Pancreas (tissue), 10 donors: ENCODE data around the gene CLSTN2. TPM values are rescaled to one million over a fixed set of nuclear protein-coding genes. Genes with fewer than 3 reads are reported as not detected.

Experiments used
- ATAC-seq, 4 donors: fragments of 200-7000 bp; cut with Tn5 transposase; one replicate each; pipeline versions ENCODE4 v1.8.0 to v1.9.1; 2020; ENCODE audit warnings: mild to moderate bottlenecking in 4 of 4, moderate library complexity in 4 of 4
- DNase-seq, 6 donors: peaks; one replicate each; pipeline ENCODE4 v3.0.0-alpha.2; 2020
- FAIRE-seq: peaks from 2 replicates; lab custom pipeline; 2012; peaks lifted over from hg19 to GRCh38; lab: Jason Lieb, UNC
- H3K27ac ChIP-seq, 4 donors: fragments of 200-600 bp; sonication (generic); 1 replicate in 3 of 4; 2 replicates in 1 of 4; pipeline versions ENCODE4 v1.5.0 to v1.8.0; 2020
- H3K27me3 ChIP-seq, 4 donors: fragments of 200-600 bp; one replicate each; pipeline ENCODE4 v1.8.0; 2021
- H3K36me3 ChIP-seq, 3 donors: fragments of 200-600 bp; sonication (generic) in 1 of 3; one replicate each; pipeline versions ENCODE4 v1.5.0 to v1.8.0; 2020 to 2021
- H3K4me1 ChIP-seq, 3 donors: fragments of 200-600 bp; one replicate each; pipeline ENCODE4 v1.8.0; 2021
- H3K4me3 ChIP-seq, 4 donors: fragments of 200-600 bp; sonication (generic) in 2 of 4; one replicate each; pipeline versions ENCODE4 v1.5.0 to v1.8.0; 2020 to 2021
- H3K9me3 ChIP-seq, 4 donors: fragments of 200-600 bp; one replicate each; pipeline ENCODE4 v1.8.0; 2021
- WGBS, 2 donors: extraction: QIAGEN DNeasy Blood & Tissue Kit; methylation state at CpG; one replicate each; pipeline ENCODE4 v1.1.7; 2013; 5-methylcytosine and 5-hydroxymethylcytosine counted together
- intact Hi-C, 3 donors: fragments of 100-400 bp; cut with DNase I; formaldehyde crosslinking; loops; one replicate each; pipeline versions ENCODE4 v1.11.1 to v1.14.2; 2022
- polyA plus RNA-seq, 2 donors: library from polyadenylated mRNA; stranded (reverse); fragments of 200-250 nt; gene quantifications; one replicate each; pipeline ENCODE4 v1.2.3, GENCODE V29; 2013
- total RNA-seq, 6 donors: library from RNA; stranded (reverse); fragmentation: NEBNext Ultra II Directional in 4 of 6; extraction: Animal tissue kit (Norgen Biotek cat#: 25700) in 4 of 6; gene quantifications; one replicate each; pipeline versions ENCODE4 v1.2.1 to v1.2.4, GENCODE V29; 2021 to 2023
- TF ChIP-seq, protein P1 (sequence below), 4 donors: fragments of 200-600 bp; sonication (generic) in 3 of 4; IDR thresholded peaks; one replicate each; pipeline versions ENCODE4 v1.5.0 to v1.8.0; 2021; ENCODE audit warnings: antibody characterized with exemption in 4 of 4
- donor health status: healthy with polysubstance abuse.
- donor health status: DM: no; HTN: no; CAD: no; lungs with moderate emphysema.
- donor health status: DM: no; HTN: no; CAD: no.
- donor health status: control.
- donor health status: control.
- donor health status: Bipolar disorder and iron deficiency.
- donor health status: DM: yes; HTN: yes; CAD: no.
- donor health status: DM: no; HTN: no; CAD: no.
- donor health status: DM: no; HTN: no; CAD: no.
- donor health status: DM: yes; HTN: yes; CAD: no.

CLSTN2 gene
- total and polyA plus RNA-seq, 8 donors, result 0.65 to 9.3 (median 2.9) TPM

DNA sequence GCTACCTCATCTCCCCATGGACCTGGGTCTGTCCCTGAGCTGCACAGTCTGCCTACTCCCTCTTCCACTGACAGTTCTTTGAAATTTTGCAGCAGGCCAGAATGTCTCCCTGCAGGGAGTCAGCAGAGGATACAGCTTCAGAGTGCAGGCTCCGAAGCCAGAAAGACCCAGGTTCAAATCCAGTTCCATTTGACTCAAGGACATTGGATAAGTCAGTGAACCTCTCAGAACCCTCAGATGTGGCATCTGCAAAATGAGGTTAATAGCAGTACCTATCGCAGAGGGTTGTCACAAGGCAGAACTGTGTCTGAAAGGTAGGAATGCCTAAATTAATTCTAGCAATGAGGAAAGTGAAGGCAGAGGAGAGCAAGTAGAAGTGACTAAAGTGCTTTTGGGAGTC is 498.4 kb downstream of the CLSTN2 start:
- DNase-seq (no peak), FAIRE-seq (no peak), ATAC-seq (no peak)
- TF ChIP-seq, protein P1, sequence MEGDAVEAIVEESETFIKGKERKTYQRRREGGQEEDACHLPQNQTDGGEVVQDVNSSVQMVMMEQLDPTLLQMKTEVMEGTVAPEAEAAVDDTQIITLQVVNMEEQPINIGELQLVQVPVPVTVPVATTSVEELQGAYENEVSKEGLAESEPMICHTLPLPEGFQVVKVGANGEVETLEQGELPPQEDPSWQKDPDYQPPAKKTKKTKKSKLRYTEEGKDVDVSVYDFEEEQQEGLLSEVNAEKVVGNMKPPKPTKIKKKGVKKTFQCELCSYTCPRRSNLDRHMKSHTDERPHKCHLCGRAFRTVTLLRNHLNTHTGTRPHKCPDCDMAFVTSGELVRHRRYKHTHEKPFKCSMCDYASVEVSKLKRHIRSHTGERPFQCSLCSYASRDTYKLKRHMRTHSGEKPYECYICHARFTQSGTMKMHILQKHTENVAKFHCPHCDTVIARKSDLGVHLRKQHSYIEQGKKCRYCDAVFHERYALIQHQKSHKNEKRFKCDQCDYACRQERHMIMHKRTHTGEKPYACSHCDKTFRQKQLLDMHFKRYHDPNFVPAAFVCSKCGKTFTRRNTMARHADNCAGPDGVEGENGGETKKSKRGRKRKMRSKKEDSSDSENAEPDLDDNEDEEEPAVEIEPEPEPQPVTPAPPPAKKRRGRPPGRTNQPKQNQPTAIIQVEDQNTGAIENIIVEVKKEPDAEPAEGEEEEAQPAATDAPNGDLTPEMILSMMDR (IDR thresholded peaks at IDR 0.05), result no peak
- Histone ChIP-seq H3K4me3 (no peak overlapping the region), H3K9me3 (no peaks in the 10 kb centered on the region), H3K27ac (no peak overlapping the region), H3K4me1 (no peaks in the 10 kb centered on the region), H3K36me3 (no peaks in the 10 kb centered on the region), H3K27me3 (no peaks in the 10 kb centered on the region)
- intact Hi-C loops, result no loop called here
- 89 to 91% methylated on average over 2 of the region's 2 CpGs for WGBS, 2 donors

DNA sequence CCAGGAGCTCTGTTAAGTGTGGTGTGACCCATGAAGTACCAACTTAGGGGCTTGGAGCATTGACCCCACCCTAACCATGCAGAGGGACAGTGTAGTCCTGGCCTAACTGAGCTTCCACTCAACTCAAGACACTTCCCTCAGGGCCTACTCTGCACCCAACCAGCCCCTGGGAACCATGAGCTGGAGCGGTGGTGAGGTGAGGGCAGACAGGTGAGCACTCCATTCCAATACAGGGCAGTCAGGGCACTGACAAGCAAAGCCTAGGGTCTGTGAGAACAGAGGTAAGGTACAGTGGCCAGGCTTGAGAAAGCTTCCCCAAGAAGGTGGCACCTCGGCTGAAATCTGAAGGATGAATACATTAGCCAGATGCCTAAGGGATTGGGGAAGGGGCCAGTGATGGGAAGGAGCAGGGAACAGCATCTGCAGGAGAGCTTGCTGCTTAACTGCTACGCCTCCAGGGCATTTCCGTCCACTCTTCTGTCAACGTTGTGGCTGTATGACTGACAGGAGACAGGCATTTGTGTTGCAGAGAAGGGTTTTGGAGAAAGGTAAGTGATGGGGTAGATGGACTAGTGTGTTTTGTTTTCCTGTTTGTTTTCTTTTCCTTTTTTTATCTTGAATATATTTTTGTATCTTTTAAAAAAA is 499.4 kb downstream of the CLSTN2 start:
- Histone ChIP-seq H3K27ac (no peak overlapping the region), H3K9me3 (no peaks in the 10 kb centered on the region), H3K4me3 (no peak overlapping the region), H3K36me3 (no peaks in the 10 kb centered on the region), H3K27me3 (no peaks in the 10 kb centered on the region), H3K4me1 (no peaks in the 10 kb centered on the region)
- FAIRE-seq (no peak), ATAC-seq (no peak), DNase-seq (no peak)
- intact Hi-C loops, result no loop called here
- 85 to 86% methylated on average over 5 of the region's 5 CpGs for WGBS, 2 donors
- TF ChIP-seq, protein P1 (IDR thresholded peaks at IDR 0.05), result no peak

DNA sequence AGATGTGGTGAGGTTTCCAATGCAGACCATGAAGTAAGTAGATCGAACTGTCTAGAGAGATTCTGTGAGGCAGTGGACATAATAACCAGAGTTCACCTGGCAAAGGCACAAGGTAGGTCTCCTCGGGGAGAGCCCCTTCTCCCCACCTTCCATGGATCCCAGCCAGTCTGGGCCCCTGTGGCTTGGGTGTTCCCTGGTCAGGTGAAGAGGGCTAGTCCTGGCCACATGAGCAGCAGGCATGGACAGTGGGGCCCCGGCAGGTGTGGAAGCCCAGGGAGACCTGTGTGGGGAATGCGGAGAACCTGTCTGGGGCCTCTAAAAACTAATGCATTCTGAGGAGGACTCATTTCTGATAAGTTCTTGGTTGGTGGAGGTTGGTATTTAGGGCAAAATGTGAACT is 501.4 kb downstream of the CLSTN2 start:
- ATAC-seq (no peak), DNase-seq (no peak), FAIRE-seq (no peak)
- Histone ChIP-seq H3K27me3 (no peaks in the 10 kb centered on the region), H3K4me3 (no peak overlapping the region), H3K36me3 (no peaks in the 10 kb centered on the region), H3K27ac (no peak overlapping the region), H3K4me1 (no peaks in the 10 kb centered on the region), H3K9me3 (no peaks in the 10 kb centered on the region)
- 91 to 97% methylated on average over 4 of the region's 4 CpGs for WGBS, 2 donors
- intact Hi-C loops, result no loop called here
- TF ChIP-seq, protein P1 (IDR thresholded peaks at IDR 0.05), result no peak

DNA sequence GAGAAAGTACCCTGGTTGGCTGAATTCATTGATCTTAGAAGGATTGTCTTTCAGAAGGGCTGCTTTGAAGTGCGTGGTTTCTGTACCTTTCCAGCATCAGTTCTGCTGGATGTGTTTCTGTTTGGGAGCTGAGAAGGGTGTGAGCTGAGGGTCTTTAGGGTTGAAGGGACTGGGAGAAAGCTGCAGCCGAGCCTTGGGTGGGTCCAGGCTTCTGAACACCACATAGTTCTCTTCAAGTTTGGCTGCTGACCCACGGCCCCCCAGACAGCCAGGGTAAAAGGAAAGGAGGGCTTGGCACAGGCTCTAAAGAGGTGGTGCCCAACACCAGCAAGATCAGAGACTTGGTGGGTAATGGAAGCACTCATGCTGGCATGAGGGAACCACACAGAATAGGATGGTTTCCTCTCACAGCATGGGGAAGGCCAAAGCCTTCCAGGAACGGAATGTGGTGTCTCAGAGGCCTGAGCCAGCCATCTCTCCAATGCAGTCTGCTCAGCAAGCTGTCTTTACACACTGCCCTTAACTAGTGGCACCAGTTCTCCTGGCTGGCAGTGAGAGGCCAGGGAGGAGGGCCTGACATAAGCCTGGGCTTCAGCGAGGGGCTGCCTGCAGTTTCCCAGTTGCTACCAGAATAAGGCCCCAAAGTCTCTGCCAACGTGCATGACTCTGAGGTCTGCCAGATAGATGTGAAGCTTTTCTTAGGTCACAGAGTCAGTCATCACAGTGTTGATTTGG is 503.9 kb downstream of the CLSTN2 start:
- no peaks in the 10 kb centered on the region for H3K36me3 ChIP-seq
- no peak overlapping the region for H3K27ac ChIP-seq
- WGBS, 2 donors, result 78 to 86% methylated on average over 6 of the region's 6 CpGs
- H3K4me3 ChIP-seq, result no peak overlapping the region
- H3K27me3 ChIP-seq, result no peaks in the 10 kb centered on the region
- ATAC-seq, result no peak
- intact Hi-C loops, result no loop called here
- DNase-seq, result no peak
- no peaks in the 10 kb centered on the region for H3K9me3 ChIP-seq
- no peaks in the 10 kb centered on the region for H3K4me1 ChIP-seq
- no peak for FAIRE-seq
- TF ChIP-seq, protein P1 (IDR thresholded peaks at IDR 0.05), result no peak

DNA sequence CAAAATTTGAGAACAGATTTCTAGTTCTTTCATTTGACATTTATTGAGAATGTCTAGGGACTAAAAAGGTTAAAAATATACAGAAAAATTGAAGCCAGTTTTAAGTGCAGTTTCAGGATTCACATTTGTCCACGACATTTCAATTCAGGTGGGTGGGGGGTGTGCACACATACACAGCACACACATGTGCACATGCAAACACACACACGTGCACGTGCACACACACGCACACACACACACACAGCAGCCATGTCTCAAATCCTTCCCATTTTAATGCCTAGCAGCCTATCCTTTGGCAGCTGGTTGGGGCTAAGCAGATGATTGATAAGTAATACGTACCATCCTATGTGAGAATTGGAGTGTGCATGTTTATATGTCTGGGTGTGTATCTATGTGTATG is 504.5 kb downstream of the CLSTN2 start:
- Histone ChIP-seq H3K27ac (no peak overlapping the region), H3K4me3 (no peak overlapping the region), H3K36me3 (no peaks in the 10 kb centered on the region), H3K27me3 (no peaks in the 10 kb centered on the region), H3K4me1 (no peaks in the 10 kb centered on the region), H3K9me3 (no peaks in the 10 kb centered on the region)
- TF ChIP-seq, protein P1 (IDR thresholded peaks at IDR 0.05), result no peak
- no peak for ATAC-seq
- intact Hi-C loops, result no loop called here
- FAIRE-seq, result no peak
- WGBS, 2 donors, result 85 to 94% methylated on average over 5 of the region's 5 CpGs
- no peak for DNase-seq
